GM19452 (cell line): Measurements from ENCODE around the gene MSI2.

Source experiments
- ATAC-seq: cut with Tn5 transposase; IDR thresholded peaks from one replicate; pipeline ENCODE4 v1.9.1; 2021; ENCODE audit not compliant: unreplicated experiment

Gene MSI2

GRCh38 chr17:57269052-57269451, 12.7 kb downstream of the MSI2 start:
- ATAC-seq = no peak

- no peak for ATAC-seq
These were observed 13.4 kb downstream of the MSI2 start for GRCh38 chr17:57269598-57270255.

GRCh38 chr17:57270801-57271245, 14.5 kb downstream of the MSI2 start:
- ATAC-seq = no peak

- no peak for ATAC-seq
These were observed 15.5 kb downstream of the MSI2 start for GRCh38 chr17:57271821-57272220.

DNA sequence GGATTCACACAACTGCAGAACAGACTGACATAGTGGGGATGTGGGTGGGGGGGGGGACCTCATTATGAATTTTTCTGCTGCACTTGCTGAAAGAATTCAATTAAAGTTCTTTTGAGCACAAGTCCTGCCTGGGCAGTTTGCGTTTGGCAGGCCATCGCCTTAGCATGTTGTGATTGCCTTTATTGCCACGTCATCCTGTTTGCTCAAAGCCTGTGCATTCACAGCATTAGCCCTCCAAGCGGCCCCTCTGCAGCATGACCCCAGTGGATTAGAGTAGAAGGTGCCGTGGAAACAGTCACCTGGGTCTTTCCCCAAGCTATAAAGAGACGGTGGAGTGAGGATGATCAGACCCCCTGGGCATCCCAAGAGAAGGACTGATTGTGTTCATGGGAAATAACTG, 17.2 kb downstream of the MSI2 start:
- ATAC-seq = no peak

GRCh38 chr17:57274162-57274561, 17.8 kb downstream of the MSI2 start:
- no peak for ATAC-seq

DNA sequence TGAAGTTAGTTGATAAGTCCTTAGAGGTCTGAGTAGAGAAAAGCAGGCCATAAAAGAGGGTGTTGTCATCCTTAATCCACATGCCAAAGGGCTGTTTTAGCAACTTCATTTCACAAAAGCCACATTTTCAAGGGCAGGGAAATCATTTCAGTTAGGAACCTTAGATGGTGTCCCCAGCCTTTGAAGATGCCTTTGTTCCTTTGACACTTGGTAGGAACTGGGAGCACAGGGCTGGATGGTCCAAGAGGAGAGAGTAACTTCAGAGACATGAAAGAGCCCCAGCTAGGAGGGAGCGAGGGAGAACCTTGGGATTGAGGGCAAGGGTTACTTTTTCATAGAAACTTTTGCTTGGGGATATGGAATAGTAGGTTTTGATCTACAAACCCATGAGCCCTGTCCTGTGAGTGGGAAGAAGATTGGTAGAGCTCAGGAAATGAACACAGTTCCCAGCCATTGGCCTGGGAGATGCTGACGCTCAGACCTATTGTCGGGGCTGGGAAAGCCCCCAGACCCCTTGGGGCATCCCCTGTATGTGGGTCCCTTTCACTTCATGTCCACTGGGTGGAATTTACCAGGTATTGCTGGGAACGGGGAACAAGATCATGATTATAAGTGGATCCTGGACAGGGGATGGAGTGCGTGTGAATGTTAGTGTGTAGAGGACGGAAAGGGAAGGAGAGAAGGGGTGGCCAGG, 18.9 kb downstream of the MSI2 start:
- no peak for ATAC-seq

- no peak for ATAC-seq
These were observed 20.3 kb downstream of the MSI2 start for GRCh38 chr17:57276621-57277020.

GRCh38 chr17:57277923-57278604, 21.7 kb downstream of the MSI2 start:
- no peak for ATAC-seq

GRCh38 chr17:57278740-57279387, 22.5 kb downstream of the MSI2 start:
- no peak for ATAC-seq

DNA sequence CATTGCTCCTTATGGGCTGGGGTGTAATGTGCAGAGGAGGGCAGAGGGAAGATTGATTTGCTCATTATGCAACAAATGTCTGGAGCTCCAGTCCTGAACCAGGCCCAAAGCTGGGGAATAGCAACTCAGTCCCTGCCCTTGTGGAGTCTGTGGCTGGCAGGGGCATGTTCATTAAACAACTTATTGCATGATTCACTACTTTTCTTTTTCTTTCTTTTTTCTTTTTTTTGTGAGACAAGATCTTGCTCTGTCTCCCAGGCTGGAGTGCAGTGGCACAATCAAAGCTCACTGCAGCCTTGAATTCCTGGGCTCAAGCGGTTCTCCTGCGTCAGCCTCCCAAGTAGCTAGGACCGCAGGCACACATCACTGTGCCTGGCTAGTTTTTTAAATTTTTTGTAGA, 23.1 kb downstream of the MSI2 start:
- ATAC-seq = no peak

- no peak for ATAC-seq
These were observed 25.6 kb downstream of the MSI2 start for GRCh38 chr17:57281887-57282286.

DNA sequence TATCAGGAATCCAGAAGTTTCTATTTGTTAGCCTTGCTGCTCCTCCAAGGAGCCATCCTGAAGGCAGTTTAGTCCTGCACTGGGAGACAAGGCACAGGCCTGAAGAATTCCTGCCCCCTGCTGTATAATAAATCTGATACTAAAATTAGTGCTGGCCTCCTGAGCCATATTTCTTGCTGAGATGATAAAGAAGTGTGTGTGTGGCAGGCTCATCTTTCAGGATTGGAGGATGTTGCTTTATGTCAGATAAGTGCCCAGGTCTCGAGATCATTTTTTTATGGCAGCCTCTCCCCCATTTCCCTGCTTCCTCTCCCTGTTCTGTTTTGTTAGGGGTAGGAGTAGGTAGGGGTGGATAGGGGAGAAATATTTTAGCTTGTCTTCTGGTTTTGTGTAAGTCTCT, 26.0 kb downstream of the MSI2 start:
- no peak for ATAC-seq

DNA sequence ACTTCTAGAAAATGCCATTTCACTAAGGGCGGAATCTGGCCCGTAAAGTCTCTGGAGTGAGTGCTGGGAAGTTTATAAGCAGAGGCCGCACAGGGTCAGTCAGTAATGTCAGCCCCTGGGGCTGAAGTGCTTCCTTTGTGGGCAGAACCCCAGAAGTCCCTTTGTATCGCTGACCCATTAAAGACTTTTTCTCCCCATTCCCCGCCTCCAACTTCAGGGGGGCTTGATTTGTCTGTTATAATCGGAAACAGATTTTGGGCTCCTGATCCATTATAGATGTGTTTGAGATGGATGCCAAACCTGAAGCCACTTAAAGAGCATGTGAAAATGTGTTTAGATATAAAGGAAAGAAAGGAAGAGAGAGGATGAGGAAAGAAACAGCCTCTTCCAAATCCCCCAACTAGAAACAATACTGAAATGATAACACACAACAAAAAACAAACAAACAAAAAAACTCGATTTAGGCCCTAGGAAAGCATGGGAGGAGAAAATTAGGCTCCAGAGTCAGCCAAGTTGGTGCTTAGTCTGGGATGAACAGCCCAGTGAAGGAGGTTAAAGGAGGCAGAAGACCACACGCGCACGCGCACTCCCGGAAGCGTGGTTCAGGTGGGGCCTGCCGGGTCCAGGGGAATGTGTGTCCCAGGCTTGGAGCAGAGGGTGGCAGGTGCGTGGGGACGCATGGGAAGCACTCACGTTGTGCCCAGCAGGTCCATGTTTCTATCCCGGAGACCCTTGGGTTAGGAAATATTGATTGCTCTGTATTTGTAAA, 27.1 kb downstream of the MSI2 start:
- ATAC-seq = no peak

DNA sequence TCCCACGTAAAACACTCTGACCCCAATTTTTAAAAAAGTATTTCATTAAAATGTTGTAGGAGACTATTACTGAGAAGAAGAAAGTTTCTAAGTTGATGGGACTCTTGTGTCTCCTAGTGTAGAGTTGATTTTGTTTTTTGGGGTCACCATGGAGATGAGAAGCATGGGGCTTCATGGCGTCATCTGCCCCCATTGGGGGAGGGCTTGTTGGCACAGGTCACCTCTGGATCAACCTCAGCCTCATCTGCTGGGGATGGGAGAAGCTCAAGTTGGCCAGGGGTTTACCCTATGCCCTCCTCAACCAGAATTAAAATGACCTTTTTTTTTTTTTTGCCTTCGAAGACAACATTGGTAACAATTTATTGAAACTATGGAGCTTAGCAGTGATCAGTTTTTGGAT, 28.3 kb downstream of the MSI2 start:
- ATAC-seq = no peak

- ATAC-seq = peak; percentile 73
These were observed 28.8 kb downstream of the MSI2 start for GRCh38 chr17:57284984-57285646.

- no peak for ATAC-seq
These were observed 29.4 kb downstream of the MSI2 start for GRCh38 chr17:57285701-57286100.

GRCh38 chr17:57286399-57287105, 30.2 kb downstream of the MSI2 start:
- no peak for ATAC-seq

DNA sequence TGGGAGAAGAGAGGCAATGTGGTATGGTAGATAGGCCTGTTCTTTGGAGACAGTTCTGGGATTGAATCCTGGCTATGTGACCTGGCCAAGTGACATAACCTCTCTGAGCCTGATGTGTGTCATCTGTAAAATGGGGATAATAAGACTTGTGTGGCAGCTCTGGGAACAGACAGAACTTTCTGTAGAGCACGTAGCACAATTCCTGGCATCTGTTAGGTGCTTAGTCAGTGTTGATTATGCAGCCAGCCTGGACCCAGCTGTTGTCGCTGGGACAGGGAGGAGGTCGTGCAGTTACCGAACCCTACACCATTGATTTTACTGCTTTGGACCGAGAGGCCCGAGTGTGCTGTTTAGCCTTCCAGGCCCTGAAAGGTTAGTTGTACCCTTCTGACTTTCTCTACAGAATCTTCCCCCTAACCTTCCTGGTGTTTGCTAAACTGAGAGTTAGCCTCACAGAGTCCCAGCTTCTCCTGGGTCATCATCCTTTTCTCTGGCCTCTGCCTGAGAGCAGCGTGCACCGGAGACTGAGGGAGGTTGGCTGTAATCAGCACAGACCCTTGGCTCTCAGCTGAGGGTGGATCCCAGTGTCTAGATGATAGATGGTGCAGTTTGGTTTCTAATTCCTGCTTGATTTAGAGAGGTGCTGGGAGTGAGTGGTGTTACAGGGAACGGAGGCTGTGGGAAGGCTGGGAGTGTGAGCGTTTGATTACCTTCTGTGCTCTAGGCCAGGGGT, 31.9 kb downstream of the MSI2 start:
- no peak for ATAC-seq
